Measurements from ENCODE around the gene OGFR. TPM values are rescaled to one million over a fixed set of nuclear protein-coding genes. Genes with fewer than 3 reads are reported as not detected.

The OGFR gene
- total RNA-seq, 1 donor from 2014 or later = 74.6 TPM

GRCh38 chr20:62785393-62785792 lies 19.2 kb upstream of the OGFR start:
- CTCF ChIA-PET = no interaction called here
- no peaks in the 10 kb centered on the region for H3K27me3 Mint-ChIP-seq
- POLR2A ChIA-PET = no interaction called here
- peaks cover 1% of the 10 kb centered on the region for H3K4me1 Mint-ChIP-seq
- ATAC-seq (ENCODE audit: low read depth) = no peak
- no peak overlapping the region for H3K27ac Mint-ChIP-seq
- no peaks in the 10 kb centered on the region for H3K9me3 Mint-ChIP-seq
- DNase-seq = no peak
- no peaks in the 10 kb centered on the region for H3K36me3 Mint-ChIP-seq (ENCODE audit: low read depth)
- intact Hi-C loops (cut with micrococcal nuclease) = no loop called here
- H3K4me3 Mint-ChIP-seq = no peak overlapping the region
- no peak for TF ChIP-seq CTCF (IDR thresholded peaks at IDR 0.05)

GRCh38 chr20:62786157-62786556 lies 18.5 kb upstream of the OGFR start:
- Mint-ChIP-seq H3K9me3 (no peaks in the 10 kb centered on the region), H3K4me3 (no peak overlapping the region), H3K4me1 (peaks cover 2% of the 10 kb centered on the region), H3K27me3 (no peaks in the 10 kb centered on the region), H3K27ac (no peak overlapping the region), H3K36me3 (ENCODE audit: low read depth) (no peaks in the 10 kb centered on the region)
- CTCF ChIA-PET = interaction anchor here (1.2 kb wide), 1 partner anchor 169 kb away, joined by 4 read pairs; no protein-coding TSS in a partner anchor
- POLR2A ChIA-PET = interaction anchor here (0.6 kb wide), 1 partner anchor 82 kb away, joined by 3 read pairs; no protein-coding TSS in a partner anchor
- TF ChIP-seq CTCF (IDR thresholded peaks at IDR 0.05) = no peak
- intact Hi-C loops (cut with micrococcal nuclease) = no loop called here
- DNase-seq = no peak
- no peak for ATAC-seq (ENCODE audit: low read depth)

- Mint-ChIP-seq H3K36me3 (ENCODE audit: low read depth) (no peaks in the 10 kb centered on the region), H3K27ac (peak overlapping the region; percentile 7), H3K9me3 (no peaks in the 10 kb centered on the region), H3K4me1 (peaks cover 9% of the 10 kb centered on the region), H3K27me3 (no peaks in the 10 kb centered on the region), H3K4me3 (no peak overlapping the region)
- ATAC-seq (ENCODE audit: low read depth) = no peak
- CTCF ChIA-PET = interaction anchor here (1.2 kb wide), 1 partner anchor 17 kb away, joined by 3 read pairs; no protein-coding TSS in a partner anchor
- intact Hi-C loops (cut with micrococcal nuclease) = no loop called here
- POLR2A ChIA-PET = no interaction called here
- DNase-seq = no peak
- no peak for TF ChIP-seq CTCF (IDR thresholded peaks at IDR 0.05)
Observed at GRCh38 chr20:62787321-62787720, 17.3 kb upstream of the OGFR start.

GRCh38 chr20:62787866-62788265 lies 16.8 kb upstream of the OGFR start:
- Mint-ChIP-seq H3K36me3 (ENCODE audit: low read depth) (no peaks in the 10 kb centered on the region), H3K4me3 (no peak overlapping the region), H3K9me3 (no peaks in the 10 kb centered on the region), H3K4me1 (peaks cover 12% of the 10 kb centered on the region), H3K27ac (no peak overlapping the region), H3K27me3 (no peaks in the 10 kb centered on the region)
- ChIA-PET POLR2A (no interaction called here), CTCF (interaction anchor here (0.7 to 1.2 kb wide), 2 partner anchors 17 to 378 kb away, joined by 3 read pairs; no protein-coding TSS in a partner anchor)
- TF ChIP-seq CTCF (IDR thresholded peaks at IDR 0.05) = no peak
- intact Hi-C loops (cut with micrococcal nuclease) = no loop called here
- no peak for DNase-seq
- no peak for ATAC-seq (ENCODE audit: low read depth)

GRCh38 chr20:62788607-62789006 lies 16.0 kb upstream of the OGFR start:
- H3K36me3 Mint-ChIP-seq (ENCODE audit: low read depth) = no peaks in the 10 kb centered on the region
- ChIA-PET POLR2A (no interaction called here), CTCF (interaction anchor here (0.7 kb wide), 1 partner anchor 378 kb away, joined by 3 read pairs; no protein-coding TSS in a partner anchor)
- H3K27me3 Mint-ChIP-seq = no peaks in the 10 kb centered on the region
- DNase-seq (no peak), ATAC-seq (ENCODE audit: low read depth) (no peak)
- no peaks in the 10 kb centered on the region for H3K9me3 Mint-ChIP-seq
- intact Hi-C loops (cut with micrococcal nuclease) = no loop called here
- no peak overlapping the region for H3K27ac Mint-ChIP-seq
- peaks cover 19% of the 10 kb centered on the region for H3K4me1 Mint-ChIP-seq
- H3K4me3 Mint-ChIP-seq = no peak overlapping the region
- TF ChIP-seq CTCF (IDR thresholded peaks at IDR 0.05) = no peak

All from activated B cell treated with CpG ODN at 0.5 μM for 24 hours (primary cell).